Measurements from ENCODE around the gene LRATD1.

The LRATD1 gene

GRCh38 chr2:14632133-14632936, at the start of gene LRATD1:
Gene LRATD1 (plus strand): TSS chr2:14632717. CDS start chr2:14633980, 1,263 bp downstream.
- no peak within 1 kb of the TSS for H3K9ac ChIP-seq (ENCODE audit: low read depth, low read length, poor library complexity, severe bottlenecking)
- no peaks in the 10 kb centered on the region for H3K27me3 ChIP-seq (ENCODE audit: insufficient read depth, low read length, poor library complexity, severe bottlenecking)

GRCh38 chr2:14583059-14583458, 49.5 kb upstream of the LRATD1 start:
- Histone ChIP-seq H3K79me2 (ENCODE audit: insufficient read depth, low read length) (no peaks in the 10 kb centered on the region), H3K9me2 (replicated peaks; ENCODE audit: low read depth, low read length) (no peaks in the 10 kb centered on the region), H3F3A (ENCODE audit: low read depth) (no peaks in the 10 kb centered on the region), H3K27me3 (ENCODE audit: insufficient read depth, low read length, poor library complexity, severe bottlenecking) (no peaks in the 10 kb centered on the region), H2AFZ (ENCODE audit: low read length) (no peak overlapping the region), H3K9me3 (ENCODE audit: insufficient read depth, low read depth, low read length) (no peaks in the 10 kb centered on the region), H3K4me2 (ENCODE audit: low read depth, low read length, poor library complexity, severe bottlenecking) (no peak overlapping the region), H3K4me3 (ENCODE audit: low read length, poor library complexity, severe bottlenecking) (no peak overlapping the region), H3K36me3 (ENCODE audit: insufficient read depth, low read length) (no peaks in the 10 kb centered on the region), H4K20me1 (ENCODE audit: insufficient read depth, low read length, poor library complexity, severe bottlenecking) (no peaks in the 10 kb centered on the region), H3K4me1 (ENCODE audit: insufficient read depth, low read length, poor library complexity, severe bottlenecking) (no peaks in the 10 kb centered on the region), H3K9ac (ENCODE audit: low read depth, low read length, poor library complexity, severe bottlenecking) (no peak overlapping the region)
- TF ChIP-seq EZH2phosphoT487 (IDR thresholded peaks at IDR 0.05; ENCODE audit: borderline replicate concordance) = no peak
- TF ChIP-seq CTCF (conservative IDR thresholded peaks at IDR 0.05; ENCODE audit: low read length) = no peak

More at GRCh38 chr2:14632133-14632936, at the start of gene LRATD1:
- Histone ChIP-seq H3K36me3 (ENCODE audit: insufficient read depth, low read length) (no peaks in the 10 kb centered on the region), H3K79me2 (ENCODE audit: insufficient read depth, low read length) (no peaks in the 10 kb centered on the region), H2AFZ (ENCODE audit: low read length) (no peak within 1 kb of the TSS), H4K20me1 (ENCODE audit: insufficient read depth, low read length, poor library complexity, severe bottlenecking) (no peaks in the 10 kb centered on the region), H3K9me3 (ENCODE audit: insufficient read depth, low read depth, low read length) (no peaks in the 10 kb centered on the region), H3F3A (ENCODE audit: low read depth) (no peaks in the 10 kb centered on the region), H3K4me2 (ENCODE audit: low read depth, low read length, poor library complexity, severe bottlenecking) (no peak within 1 kb of the TSS), H3K4me3 (ENCODE audit: low read length, poor library complexity, severe bottlenecking) (no peak within 1 kb of the TSS), H3K9me2 (replicated peaks; ENCODE audit: low read depth, low read length) (no peaks in the 10 kb centered on the region), H3K4me1 (ENCODE audit: insufficient read depth, low read length, poor library complexity, severe bottlenecking) (no peaks in the 10 kb centered on the region)
- TF ChIP-seq EZH2phosphoT487 (IDR thresholded peaks at IDR 0.05; ENCODE audit: borderline replicate concordance) (no peak), CTCF (conservative IDR thresholded peaks at IDR 0.05; ENCODE audit: low read length) (no peak)

GRCh38 chr2:14583802-14584201, 48.7 kb upstream of the LRATD1 start:
- Histone ChIP-seq H3K9me3 (ENCODE audit: insufficient read depth, low read depth, low read length) (no peaks in the 10 kb centered on the region), H3K9ac (ENCODE audit: low read depth, low read length, poor library complexity, severe bottlenecking) (no peak overlapping the region), H3K9me2 (replicated peaks; ENCODE audit: low read depth, low read length) (no peaks in the 10 kb centered on the region), H3K79me2 (ENCODE audit: insufficient read depth, low read length) (no peaks in the 10 kb centered on the region), H3F3A (ENCODE audit: low read depth) (no peaks in the 10 kb centered on the region), H4K20me1 (ENCODE audit: insufficient read depth, low read length, poor library complexity, severe bottlenecking) (no peaks in the 10 kb centered on the region), H3K4me1 (ENCODE audit: insufficient read depth, low read length, poor library complexity, severe bottlenecking) (no peaks in the 10 kb centered on the region), H3K27me3 (ENCODE audit: insufficient read depth, low read length, poor library complexity, severe bottlenecking) (no peaks in the 10 kb centered on the region), H2AFZ (ENCODE audit: low read length) (no peak overlapping the region), H3K4me3 (ENCODE audit: low read length, poor library complexity, severe bottlenecking) (no peak overlapping the region), H3K36me3 (ENCODE audit: insufficient read depth, low read length) (no peaks in the 10 kb centered on the region), H3K4me2 (ENCODE audit: low read depth, low read length, poor library complexity, severe bottlenecking) (no peak overlapping the region)
- no peak for TF ChIP-seq CTCF (conservative IDR thresholded peaks at IDR 0.05; ENCODE audit: low read length)
- TF ChIP-seq EZH2phosphoT487 (IDR thresholded peaks at IDR 0.05; ENCODE audit: borderline replicate concordance) = no peak

All from Loucy (cell line).